ENCODE results near the gene ASB11.

Gene ASB11

GRCh38 chrX:15233416-15234015, 81.9 kb downstream of the ASB11 start:
- no peak for DNase-seq (ENCODE audit: low read depth in 2 of 3, low spot score in 1 of 3)
